ENCODE measurements around the gene ZNF853. TPM values are rescaled to one million over a fixed set of nuclear protein-coding genes. Genes with fewer than 3 reads are reported as not detected.

Gene ZNF853
- total and polyA plus RNA-seq, 2 of the 8 experiments (the other 6 are each of a cell fraction or from before 2014, with no cell fraction given), result 4.3 to 5.7 TPM

DNA sequence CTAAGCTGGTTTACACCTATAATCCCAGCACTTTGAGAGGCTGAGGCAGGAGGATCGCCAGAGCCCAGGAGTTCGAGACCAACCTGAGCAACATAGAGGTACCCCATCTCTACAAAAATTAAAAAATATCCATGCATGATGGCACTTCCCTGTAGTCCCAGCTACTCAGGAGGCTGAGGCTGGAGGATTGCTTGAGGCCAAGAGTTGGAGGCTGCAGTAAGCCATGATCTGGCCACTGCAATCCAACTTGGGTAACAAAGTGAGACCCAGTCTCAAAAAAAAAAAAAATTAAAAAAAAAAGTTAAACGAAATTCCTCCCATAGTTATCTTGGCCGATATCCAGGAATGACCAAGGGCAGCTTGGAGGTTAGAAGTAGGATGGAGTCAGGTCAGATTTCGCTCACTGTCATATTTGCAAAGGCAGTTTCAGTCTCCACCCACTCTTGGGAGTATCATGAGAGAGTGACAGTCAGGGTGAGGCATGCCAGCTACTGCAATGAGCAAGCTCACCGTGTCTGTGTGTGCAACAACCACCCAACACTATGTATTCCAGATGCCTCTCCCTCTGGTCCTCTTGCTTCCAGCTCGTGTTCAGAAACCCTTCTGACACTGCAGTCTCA is 44.1 kb upstream of the ZNF853 start (continued):
- TF ChIP-seq, protein P1, sequence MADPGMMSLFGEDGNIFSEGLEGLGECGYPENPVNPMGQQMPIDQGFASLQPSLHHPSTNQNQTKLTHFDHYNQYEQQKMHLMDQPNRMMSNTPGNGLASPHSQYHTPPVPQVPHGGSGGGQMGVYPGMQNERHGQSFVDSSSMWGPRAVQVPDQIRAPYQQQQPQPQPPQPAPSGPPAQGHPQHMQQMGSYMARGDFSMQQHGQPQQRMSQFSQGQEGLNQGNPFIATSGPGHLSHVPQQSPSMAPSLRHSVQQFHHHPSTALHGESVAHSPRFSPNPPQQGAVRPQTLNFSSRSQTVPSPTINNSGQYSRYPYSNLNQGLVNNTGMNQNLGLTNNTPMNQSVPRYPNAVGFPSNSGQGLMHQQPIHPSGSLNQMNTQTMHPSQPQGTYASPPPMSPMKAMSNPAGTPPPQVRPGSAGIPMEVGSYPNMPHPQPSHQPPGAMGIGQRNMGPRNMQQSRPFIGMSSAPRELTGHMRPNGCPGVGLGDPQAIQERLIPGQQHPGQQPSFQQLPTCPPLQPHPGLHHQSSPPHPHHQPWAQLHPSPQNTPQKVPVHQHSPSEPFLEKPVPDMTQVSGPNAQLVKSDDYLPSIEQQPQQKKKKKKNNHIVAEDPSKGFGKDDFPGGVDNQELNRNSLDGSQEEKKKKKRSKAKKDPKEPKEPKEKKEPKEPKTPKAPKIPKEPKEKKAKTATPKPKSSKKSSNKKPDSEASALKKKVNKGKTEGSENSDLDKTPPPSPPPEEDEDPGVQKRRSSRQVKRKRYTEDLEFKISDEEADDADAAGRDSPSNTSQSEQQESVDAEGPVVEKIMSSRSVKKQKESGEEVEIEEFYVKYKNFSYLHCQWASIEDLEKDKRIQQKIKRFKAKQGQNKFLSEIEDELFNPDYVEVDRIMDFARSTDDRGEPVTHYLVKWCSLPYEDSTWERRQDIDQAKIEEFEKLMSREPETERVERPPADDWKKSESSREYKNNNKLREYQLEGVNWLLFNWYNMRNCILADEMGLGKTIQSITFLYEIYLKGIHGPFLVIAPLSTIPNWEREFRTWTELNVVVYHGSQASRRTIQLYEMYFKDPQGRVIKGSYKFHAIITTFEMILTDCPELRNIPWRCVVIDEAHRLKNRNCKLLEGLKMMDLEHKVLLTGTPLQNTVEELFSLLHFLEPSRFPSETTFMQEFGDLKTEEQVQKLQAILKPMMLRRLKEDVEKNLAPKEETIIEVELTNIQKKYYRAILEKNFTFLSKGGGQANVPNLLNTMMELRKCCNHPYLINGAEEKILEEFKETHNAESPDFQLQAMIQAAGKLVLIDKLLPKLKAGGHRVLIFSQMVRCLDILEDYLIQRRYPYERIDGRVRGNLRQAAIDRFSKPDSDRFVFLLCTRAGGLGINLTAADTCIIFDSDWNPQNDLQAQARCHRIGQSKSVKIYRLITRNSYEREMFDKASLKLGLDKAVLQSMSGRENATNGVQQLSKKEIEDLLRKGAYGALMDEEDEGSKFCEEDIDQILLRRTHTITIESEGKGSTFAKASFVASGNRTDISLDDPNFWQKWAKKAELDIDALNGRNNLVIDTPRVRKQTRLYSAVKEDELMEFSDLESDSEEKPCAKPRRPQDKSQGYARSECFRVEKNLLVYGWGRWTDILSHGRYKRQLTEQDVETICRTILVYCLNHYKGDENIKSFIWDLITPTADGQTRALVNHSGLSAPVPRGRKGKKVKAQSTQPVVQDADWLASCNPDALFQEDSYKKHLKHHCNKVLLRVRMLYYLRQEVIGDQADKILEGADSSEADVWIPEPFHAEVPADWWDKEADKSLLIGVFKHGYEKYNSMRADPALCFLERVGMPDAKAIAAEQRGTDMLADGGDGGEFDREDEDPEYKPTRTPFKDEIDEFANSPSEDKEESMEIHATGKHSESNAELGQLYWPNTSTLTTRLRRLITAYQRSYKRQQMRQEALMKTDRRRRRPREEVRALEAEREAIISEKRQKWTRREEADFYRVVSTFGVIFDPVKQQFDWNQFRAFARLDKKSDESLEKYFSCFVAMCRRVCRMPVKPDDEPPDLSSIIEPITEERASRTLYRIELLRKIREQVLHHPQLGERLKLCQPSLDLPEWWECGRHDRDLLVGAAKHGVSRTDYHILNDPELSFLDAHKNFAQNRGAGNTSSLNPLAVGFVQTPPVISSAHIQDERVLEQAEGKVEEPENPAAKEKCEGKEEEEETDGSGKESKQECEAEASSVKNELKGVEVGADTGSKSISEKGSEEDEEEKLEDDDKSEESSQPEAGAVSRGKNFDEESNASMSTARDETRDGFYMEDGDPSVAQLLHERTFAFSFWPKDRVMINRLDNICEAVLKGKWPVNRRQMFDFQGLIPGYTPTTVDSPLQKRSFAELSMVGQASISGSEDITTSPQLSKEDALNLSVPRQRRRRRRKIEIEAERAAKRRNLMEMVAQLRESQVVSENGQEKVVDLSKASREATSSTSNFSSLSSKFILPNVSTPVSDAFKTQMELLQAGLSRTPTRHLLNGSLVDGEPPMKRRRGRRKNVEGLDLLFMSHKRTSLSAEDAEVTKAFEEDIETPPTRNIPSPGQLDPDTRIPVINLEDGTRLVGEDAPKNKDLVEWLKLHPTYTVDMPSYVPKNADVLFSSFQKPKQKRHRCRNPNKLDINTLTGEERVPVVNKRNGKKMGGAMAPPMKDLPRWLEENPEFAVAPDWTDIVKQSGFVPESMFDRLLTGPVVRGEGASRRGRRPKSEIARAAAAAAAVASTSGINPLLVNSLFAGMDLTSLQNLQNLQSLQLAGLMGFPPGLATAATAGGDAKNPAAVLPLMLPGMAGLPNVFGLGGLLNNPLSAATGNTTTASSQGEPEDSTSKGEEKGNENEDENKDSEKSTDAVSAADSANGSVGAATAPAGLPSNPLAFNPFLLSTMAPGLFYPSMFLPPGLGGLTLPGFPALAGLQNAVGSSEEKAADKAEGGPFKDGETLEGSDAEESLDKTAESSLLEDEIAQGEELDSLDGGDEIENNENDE (IDR thresholded peaks at IDR 0.05; ENCODE audit: insufficient replicate concordance, low read length), result no peak
- TF ChIP-seq SIN3A (conservative IDR thresholded peaks at IDR 0.05 in 1 of 2, IDR thresholded peaks at IDR 0.05 in 1 of 2; ENCODE audit: low read depth in 1 of 2, low read length in 2 of 2) (no peak), ATF2 (IDR thresholded peaks at IDR 0.05; ENCODE audit: low read length) (no peak), HDAC6 (IDR thresholded peaks at IDR 0.05; ENCODE audit: low read depth, low read length) (no peak), SRF (IDR thresholded peaks at IDR 0.05; ENCODE audit: low read depth, low read length) (no peak), RNF2 (IDR thresholded peaks at IDR 0.05; ENCODE audit: borderline replicate concordance, low read depth, low read length, missing control alignments, poor library complexity, severe bottlenecking) (no peak), EP300 (IDR thresholded peaks at IDR 0.05; ENCODE audit: borderline replicate concordance in 1 of 2, low read depth in 2 of 2, low read length in 2 of 2) (no peak)
